DMS53 treated with DMSO at 0.1 percent for 48 hours (cell line): Measurements from ENCODE around the gene MIAT.

Source experiments
- DNase-seq: peaks from one replicate; lab custom pipeline; 2025; ENCODE audit not compliant: unreplicated experiment; lab: John Stamatoyannopoulos, UW

Gene MIAT

GRCh38 chr22:26724414-26724813, 67.0 kb downstream of the MIAT start:
- DNase-seq = no peak

GRCh38 chr22:26725012-26725676, 67.8 kb downstream of the MIAT start:
- no peak for DNase-seq
